M059J (cell line): ENCODE measurements around the gene GAS5. TPM values are rescaled to one million over a fixed set of nuclear protein-coding genes. Genes with fewer than 3 reads are reported as not detected.

Experiments used
- DNase-seq: peaks from one replicate; pipeline ENCODE4 v3.0.0-alpha.2; 2012; ENCODE audit warnings: low read depth
- total RNA-seq: library from RNA; depleted of rRNA; stranded (reverse); fragments of >200 nt; shearing (Covaris generic); gene quantifications from 2 replicates; pipeline ENCODE4 v1.2.3, GENCODE V29; 2014; rRNA removed

GAS5 gene
- total RNA-seq, 1 experiment from 2014 or later: 128 TPM

DNA sequence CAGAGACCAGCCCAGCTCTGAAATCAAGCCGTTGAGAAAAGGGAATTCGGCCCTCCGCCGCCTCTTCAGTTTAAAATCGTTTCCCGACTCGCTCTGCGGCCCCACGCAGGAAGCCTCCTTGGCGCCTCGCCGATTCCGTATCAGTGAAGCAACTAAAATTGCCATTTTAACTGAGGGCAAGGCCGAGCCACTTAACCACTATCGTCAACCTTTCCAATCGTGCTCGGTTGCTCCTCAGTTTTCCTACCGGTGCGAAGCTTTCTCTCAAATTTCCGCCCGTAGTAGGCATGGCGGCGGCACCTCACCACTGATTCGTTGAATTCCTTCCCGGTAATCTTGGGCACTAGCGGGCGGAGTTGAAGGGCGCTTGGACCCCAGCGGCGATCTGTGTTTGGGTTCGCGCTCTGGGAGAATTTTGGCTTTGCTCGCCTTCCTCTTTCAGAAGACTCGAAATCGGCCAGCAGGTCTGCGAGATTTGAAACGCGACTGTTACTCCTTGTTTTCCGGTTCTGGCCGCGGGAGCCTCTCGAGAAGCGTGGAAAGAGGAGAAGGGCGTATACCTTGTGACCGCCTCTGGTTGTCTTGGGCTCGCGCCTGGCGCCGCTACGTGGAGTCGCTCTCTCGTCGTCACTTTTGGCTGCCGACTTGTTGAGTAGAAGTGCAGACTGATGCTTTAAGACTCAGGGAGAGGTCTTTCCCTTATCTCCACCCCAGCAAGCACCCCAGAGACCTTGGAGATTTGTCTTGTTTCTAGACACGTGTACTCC lies 43.3 kb downstream of the GAS5 start, which contains the start of the genes CENPL and DARS2:
CENPL (minus strand) TSS at position 569 of the 767 bp plus-strand sequence. CDS start 13,584 bp downstream, outside the sequence.
DARS2 (plus strand) TSS at position 359 of the 767 bp plus-strand sequence. CDS start 557 bp downstream, outside the sequence.
- DNase-seq: peak; percentile 98

DNA sequence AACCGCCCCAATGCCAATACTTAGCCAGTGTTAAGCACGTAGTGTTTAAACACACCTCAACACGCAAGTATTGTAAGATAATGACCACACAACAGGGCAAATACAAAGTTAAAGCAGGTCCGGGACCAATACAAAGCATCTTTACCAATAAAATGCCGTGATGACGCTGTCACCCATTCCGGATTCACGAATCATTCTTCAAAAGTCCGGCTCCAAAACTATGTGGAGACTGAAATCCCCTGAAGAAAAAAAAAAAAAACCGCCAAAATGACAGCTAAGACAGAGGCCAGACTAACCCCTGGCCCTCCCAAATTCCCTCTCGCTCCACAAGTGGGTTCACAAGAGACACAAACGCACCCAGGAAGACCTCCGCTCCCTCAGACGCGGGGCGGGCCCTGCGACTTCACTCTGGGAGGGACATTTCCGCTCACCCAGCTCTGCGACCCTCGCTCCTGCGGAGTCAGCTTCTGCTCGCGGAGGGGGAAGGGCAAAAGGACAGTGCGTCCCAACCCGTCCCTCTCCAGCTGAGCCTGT lies 43.9 kb downstream of the GAS5 start:
- DNase-seq: no peak

DNA sequence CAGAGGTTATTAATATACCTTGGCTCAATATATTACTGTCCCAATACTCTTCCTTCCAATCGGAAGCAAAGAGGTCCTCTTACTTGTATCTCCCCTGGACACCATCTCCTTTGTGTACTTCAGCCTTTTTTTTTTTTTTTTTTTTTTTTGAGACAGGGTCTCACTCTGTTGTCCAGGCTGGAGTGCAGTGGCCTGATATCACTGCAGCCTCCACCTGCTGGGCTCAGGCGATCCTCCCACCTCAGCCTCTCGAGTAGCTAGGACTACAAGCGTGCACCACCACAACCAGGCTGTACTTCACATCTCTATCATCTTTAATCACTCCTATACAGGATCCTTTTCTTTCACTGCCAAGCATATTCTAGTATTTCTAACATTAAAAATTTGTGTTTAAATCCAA lies 46.1 kb downstream of the GAS5 start:
- no peak for DNase-seq

DNA sequence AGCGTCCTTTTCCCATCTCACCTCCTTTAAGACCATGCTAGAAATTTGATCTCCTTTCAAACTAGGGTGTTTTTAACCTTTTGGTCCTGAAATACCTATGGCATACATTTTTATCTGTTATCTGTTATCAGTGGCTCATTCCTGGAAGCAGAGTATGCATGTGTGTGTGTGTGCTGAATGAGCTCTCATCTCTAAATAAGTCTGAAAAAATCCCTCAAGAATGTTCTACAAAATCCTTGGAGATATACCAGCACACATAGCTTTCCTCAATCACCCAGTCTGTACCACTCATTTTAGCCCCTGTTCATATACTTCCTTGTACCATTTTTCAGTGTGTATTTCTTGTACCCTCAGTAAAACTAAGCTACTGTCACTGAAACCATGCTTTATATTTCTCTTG lies 49.3 kb downstream of the GAS5 start:
- DNase-seq: no peak

Other genes with a start within 250 kb of the GAS5 start
- gene TEX50, start 232.7 kb downstream of the GAS5 start, total RNA-seq: not detected in 2 replicates
- 1.2 and 3.2 TPM in 2 replicates for gene ANKRD45, start 198.1 kb downstream of the GAS5 start, total RNA-seq
- 21.8 and 22.4 TPM in 2 replicates for gene KLHL20, start 153.0 kb downstream of the GAS5 start, total RNA-seq
- 28.3 and 33.6 TPM in 2 replicates for gene DARS2, start 43.3 kb downstream of the GAS5 start, total RNA-seq
- 36.8 and 59.6 TPM in 2 replicates for gene CENPL, start 43.1 kb downstream of the GAS5 start, total RNA-seq
- 4.1 and 4.8 TPM in 2 replicates for gene ZBTB37, start 391 bp upstream of the GAS5 start, total RNA-seq
- gene SERPINC1, start 49.3 kb upstream of the GAS5 start, total RNA-seq: 0.07 TPM in 1 of 2 replicates, not detected in the other
- 10.3 and 13.1 TPM in 2 replicates for gene RC3H1, start 154.4 kb upstream of the GAS5 start, total RNA-seq